ENCODE measurements around the gene RNU6-1. TPM values are rescaled to one million over a fixed set of nuclear protein-coding genes. Genes with fewer than 3 reads are reported as not detected.

RNU6-1 gene
- total RNA-seq, 2 donors from 2014 or later, result not detected

DNA sequence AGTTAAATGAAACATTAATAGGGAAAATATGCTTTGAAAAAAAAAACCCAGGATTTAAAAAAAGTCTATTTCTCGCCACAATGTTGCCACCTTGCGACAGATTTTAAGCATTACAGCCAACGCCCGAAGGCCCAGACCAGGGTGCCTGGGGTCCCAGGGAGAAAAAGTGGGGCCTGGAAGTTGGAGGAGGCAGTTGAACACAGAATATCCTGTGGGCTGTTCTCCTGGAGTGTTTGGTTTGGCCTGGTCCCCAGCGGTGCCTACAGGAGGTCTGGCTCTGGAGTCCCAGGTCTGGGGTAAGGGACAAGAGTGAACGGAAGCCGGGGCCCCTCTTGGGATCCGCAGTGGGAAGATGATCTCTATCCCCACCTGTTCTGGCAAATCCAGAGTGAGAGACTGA is 3.4 kb downstream of the RNU6-1 start:
- no peak overlapping the region for H3K4me3 ChIP-seq (ENCODE audit: low read length)
- H3K27ac Mint-ChIP-seq, result no peak overlapping the region
- H3K4me1 ChIP-seq (ENCODE audit: control insufficient read depth, insufficient read depth, low read length), result no peaks in the 10 kb centered on the region
- DNase-seq, result peak; percentile 81
- H3K4me3 Mint-ChIP-seq, result peak overlapping the region; percentile 39
- H3K9me3 ChIP-seq (ENCODE audit: control insufficient read depth, low read length), result no peaks in the 10 kb centered on the region
- H3K27ac ChIP-seq (ENCODE audit: low read depth, low read length), result no peak overlapping the region
- peaks cover 30% of the 10 kb centered on the region for H3K4me1 Mint-ChIP-seq
- no peaks in the 10 kb centered on the region for H3K36me3 ChIP-seq (ENCODE audit: control insufficient read depth, insufficient read depth, low read length)
- H3K36me3 Mint-ChIP-seq (ENCODE audit: low read depth), result no peaks in the 10 kb centered on the region
- H3K9me3 Mint-ChIP-seq, result no peaks in the 10 kb centered on the region
- no peak overlapping the region for H3K9ac ChIP-seq (ENCODE audit: extremely low read depth, low read length, poor library complexity, severe bottlenecking)
- TF ChIP-seq, protein P1, sequence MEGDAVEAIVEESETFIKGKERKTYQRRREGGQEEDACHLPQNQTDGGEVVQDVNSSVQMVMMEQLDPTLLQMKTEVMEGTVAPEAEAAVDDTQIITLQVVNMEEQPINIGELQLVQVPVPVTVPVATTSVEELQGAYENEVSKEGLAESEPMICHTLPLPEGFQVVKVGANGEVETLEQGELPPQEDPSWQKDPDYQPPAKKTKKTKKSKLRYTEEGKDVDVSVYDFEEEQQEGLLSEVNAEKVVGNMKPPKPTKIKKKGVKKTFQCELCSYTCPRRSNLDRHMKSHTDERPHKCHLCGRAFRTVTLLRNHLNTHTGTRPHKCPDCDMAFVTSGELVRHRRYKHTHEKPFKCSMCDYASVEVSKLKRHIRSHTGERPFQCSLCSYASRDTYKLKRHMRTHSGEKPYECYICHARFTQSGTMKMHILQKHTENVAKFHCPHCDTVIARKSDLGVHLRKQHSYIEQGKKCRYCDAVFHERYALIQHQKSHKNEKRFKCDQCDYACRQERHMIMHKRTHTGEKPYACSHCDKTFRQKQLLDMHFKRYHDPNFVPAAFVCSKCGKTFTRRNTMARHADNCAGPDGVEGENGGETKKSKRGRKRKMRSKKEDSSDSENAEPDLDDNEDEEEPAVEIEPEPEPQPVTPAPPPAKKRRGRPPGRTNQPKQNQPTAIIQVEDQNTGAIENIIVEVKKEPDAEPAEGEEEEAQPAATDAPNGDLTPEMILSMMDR (conservative IDR thresholded peaks at IDR 0.05), result peak; percentile 87
- WGBS, 2 experiments (ENCODE audit: insufficient coverage in 1 of 2, insufficient read length in 1 of 2), result 29 to 37% methylated on average over 6 to 8 of the region's 8 CpGs
- peaks cover 82% of the 10 kb centered on the region for H3K27me3 Mint-ChIP-seq (ENCODE audit: insufficient read depth)
- peaks cover 84% of the 10 kb centered on the region for H3K27me3 ChIP-seq (ENCODE audit: control insufficient read depth, insufficient read depth, low read length, poor library complexity, severe bottlenecking)

DNA sequence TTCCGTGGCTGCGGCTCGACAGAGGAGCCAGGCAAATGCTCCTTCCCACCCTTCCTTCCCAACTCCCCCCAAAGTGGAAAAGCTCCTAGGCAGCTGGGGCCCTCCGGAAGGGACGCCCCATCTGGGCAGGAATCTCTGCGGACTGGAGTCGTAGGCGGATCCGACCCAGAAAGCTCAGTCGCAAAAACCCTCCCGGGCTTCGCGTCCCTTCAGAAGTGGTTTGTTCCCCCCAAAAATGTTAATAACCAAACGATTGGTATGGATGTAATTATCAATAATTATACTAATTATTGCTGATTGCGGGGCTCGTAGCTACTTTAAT is 3.8 kb downstream of the RNU6-1 start:
- Histone ChIP-seq H3K27me3 (ENCODE audit: control insufficient read depth, insufficient read depth, low read length, poor library complexity, severe bottlenecking) (peaks cover 84% of the 10 kb centered on the region), H3K36me3 (ENCODE audit: control insufficient read depth, insufficient read depth, low read length) (no peaks in the 10 kb centered on the region), H3K4me1 (ENCODE audit: control insufficient read depth, insufficient read depth, low read length) (no peaks in the 10 kb centered on the region), H3K4me3 (ENCODE audit: low read length) (peak overlapping the region; percentile 18), H3K9ac (ENCODE audit: extremely low read depth, low read length, poor library complexity, severe bottlenecking) (no peak overlapping the region), H3K27ac (ENCODE audit: low read depth, low read length) (no peak overlapping the region), H3K9me3 (ENCODE audit: control insufficient read depth, low read length) (no peaks in the 10 kb centered on the region)
- Mint-ChIP-seq H3K27me3 (ENCODE audit: insufficient read depth) (peaks cover 82% of the 10 kb centered on the region), H3K4me3 (peak overlapping the region; percentile 39), H3K9me3 (no peaks in the 10 kb centered on the region), H3K4me1 (peaks cover 26% of the 10 kb centered on the region), H3K36me3 (ENCODE audit: low read depth) (no peaks in the 10 kb centered on the region), H3K27ac (no peak overlapping the region)
- no peak for DNase-seq
- TF ChIP-seq, protein P1 (conservative IDR thresholded peaks at IDR 0.05), result no peak
- 5 to 8% methylated on average over 4 to 13 of the region's 16 CpGs for WGBS, 2 experiments (ENCODE audit: insufficient coverage in 1 of 2, insufficient read length in 1 of 2)

DNA sequence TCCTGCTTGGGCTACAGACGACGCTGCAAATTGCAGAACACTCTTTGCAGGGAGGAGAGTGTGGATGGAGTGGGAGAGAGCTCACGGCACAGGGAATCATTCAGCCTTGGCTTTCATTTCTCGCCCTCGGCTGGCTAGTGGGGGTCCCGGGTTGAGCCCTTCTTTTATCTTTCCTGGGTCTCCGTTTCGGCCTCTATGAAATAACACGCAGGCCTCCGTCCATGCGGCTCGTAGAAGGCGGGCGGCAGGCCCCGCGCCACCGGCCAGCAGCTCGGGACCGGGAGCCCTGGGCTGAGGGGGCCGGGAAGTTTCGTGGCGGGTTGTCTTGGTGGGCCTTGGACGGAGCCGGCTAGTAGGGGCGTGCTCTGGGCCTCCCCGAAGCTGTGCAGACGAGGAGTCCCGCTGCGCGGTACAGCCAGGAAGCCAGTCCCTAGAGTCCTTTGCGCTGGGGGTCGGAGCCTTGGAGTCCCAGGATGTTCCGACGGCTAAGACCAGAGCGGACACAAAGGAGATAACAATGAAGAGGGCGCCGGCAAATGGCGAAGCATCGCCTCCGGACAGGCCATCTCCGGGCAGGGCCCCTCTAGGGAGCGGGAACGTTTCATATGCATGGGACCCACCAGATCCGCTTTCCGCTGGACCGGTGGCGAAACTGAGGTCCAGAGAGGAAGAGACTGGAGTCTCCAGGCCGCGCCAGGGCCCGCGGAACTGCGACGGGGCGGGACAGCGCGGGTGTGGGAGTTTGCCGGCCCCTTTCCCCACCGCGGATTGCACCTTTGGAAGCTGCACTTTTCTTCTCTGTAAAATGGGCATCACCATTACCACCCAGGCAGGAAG is 4.3 kb downstream of the RNU6-1 start:
- H3K36me3 ChIP-seq (ENCODE audit: control insufficient read depth, insufficient read depth, low read length), result no peaks in the 10 kb centered on the region
- no peak overlapping the region for H3K27ac ChIP-seq (ENCODE audit: low read depth, low read length)
- no peak overlapping the region for H3K27ac Mint-ChIP-seq
- peaks cover 24% of the 10 kb centered on the region for H3K4me1 Mint-ChIP-seq
- no peak overlapping the region for H3K9ac ChIP-seq (ENCODE audit: extremely low read depth, low read length, poor library complexity, severe bottlenecking)
- TF ChIP-seq, protein P1 (conservative IDR thresholded peaks at IDR 0.05), result no peak
- peak; percentile 82 for DNase-seq
- no peaks in the 10 kb centered on the region for H3K9me3 Mint-ChIP-seq
- H3K36me3 Mint-ChIP-seq (ENCODE audit: low read depth), result no peaks in the 10 kb centered on the region
- 4% methylated on average over 43 to 59 of the region's 59 CpGs for WGBS, 2 experiments (ENCODE audit: insufficient coverage in 1 of 2, insufficient read length in 1 of 2)
- peaks cover 85% of the 10 kb centered on the region for H3K27me3 Mint-ChIP-seq (ENCODE audit: insufficient read depth)
- H3K4me1 ChIP-seq (ENCODE audit: control insufficient read depth, insufficient read depth, low read length), result no peaks in the 10 kb centered on the region
- H3K4me3 ChIP-seq (ENCODE audit: low read length), result peak overlapping the region; percentile 71
- peak overlapping the region; percentile 39 for H3K4me3 Mint-ChIP-seq
- peaks cover 90% of the 10 kb centered on the region for H3K27me3 ChIP-seq (ENCODE audit: control insufficient read depth, insufficient read depth, low read length, poor library complexity, severe bottlenecking)
- no peaks in the 10 kb centered on the region for H3K9me3 ChIP-seq (ENCODE audit: control insufficient read depth, low read length)
